ENCODE data around the gene ZFP30. TPM values are rescaled to one million over a fixed set of nuclear protein-coding genes. Genes with fewer than 3 reads are reported as not detected.

Gene ZFP30
- total and polyA plus RNA-seq, 2 of the 13 experiments (the other 11 are each of a cell fraction or from before 2014, with no cell fraction given), result 3.4 to 19.2 TPM

DNA sequence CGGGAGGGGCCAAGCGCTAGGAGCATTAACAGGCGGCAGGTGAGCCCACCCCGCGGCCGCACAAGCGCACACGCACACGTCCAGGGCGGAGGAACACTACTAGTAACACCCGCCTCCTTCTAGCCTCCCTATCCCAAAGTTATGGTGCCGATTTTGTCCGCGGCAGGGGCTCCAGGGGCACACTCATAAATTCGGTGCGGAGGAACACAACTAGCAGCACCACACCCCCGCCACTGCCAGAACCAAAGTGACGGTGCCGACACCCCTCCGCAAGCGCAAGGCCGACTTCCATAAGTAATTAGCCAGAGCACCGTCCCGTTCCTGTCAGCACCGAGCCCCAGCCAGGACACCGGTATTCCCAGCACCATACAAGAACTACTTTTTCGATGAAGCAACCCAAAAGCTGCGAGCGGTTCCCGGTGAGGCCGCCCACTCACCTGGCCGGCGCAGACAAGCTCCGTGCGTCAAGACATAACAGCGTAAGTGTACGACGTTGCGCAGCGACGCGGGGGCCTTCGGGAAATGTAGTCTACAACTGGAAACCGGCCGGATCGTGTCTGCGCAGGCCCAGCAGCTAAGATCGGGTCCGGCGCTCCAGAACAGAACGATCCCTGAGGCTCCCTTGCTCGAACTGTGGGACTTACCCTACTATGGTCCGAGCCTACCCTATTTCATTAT lies 60.8 kb downstream of the ZFP30 start, which contains the start of the genes ZNF540 and ZNF571 (continued):
- no peak for TF ChIP-seq SP1 (IDR thresholded peaks at IDR 0.05)
- peak; percentile 32; the same call in 1 of the 2 replicates for TF ChIP-seq SP1 (CRISPR knock-in tag; IDR thresholded peaks at IDR 0.05)
- no peak for TF ChIP-seq RAD21 (CRISPR knock-in tag; IDR thresholded peaks at IDR 0.05)
- TF ChIP-seq, protein P1, sequence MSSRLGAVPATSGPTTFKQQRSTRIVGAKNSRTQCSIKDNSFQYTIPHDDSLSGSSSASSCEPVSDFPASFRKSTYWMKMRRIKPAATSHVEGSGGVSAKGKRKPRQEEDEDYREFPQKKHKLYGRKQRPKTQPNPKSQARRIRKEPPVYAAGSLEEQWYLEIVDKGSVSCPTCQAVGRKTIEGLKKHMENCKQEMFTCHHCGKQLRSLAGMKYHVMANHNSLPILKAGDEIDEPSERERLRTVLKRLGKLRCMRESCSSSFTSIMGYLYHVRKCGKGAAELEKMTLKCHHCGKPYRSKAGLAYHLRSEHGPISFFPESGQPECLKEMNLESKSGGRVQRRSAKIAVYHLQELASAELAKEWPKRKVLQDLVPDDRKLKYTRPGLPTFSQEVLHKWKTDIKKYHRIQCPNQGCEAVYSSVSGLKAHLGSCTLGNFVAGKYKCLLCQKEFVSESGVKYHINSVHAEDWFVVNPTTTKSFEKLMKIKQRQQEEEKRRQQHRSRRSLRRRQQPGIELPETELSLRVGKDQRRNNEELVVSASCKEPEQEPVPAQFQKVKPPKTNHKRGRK (CRISPR knock-in tag; IDR thresholded peaks at IDR 0.05), result no peak
- TF ChIP-seq, protein P2, sequence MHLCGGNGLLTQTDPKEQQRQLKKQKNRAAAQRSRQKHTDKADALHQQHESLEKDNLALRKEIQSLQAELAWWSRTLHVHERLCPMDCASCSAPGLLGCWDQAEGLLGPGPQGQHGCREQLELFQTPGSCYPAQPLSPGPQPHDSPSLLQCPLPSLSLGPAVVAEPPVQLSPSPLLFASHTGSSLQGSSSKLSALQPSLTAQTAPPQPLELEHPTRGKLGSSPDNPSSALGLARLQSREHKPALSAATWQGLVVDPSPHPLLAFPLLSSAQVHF (CRISPR knock-in tag; IDR thresholded peaks at IDR 0.05), result no peak
- TF ChIP-seq KMT2B (CRISPR knock-in tag; IDR thresholded peaks at IDR 0.05), result peak; percentile 93
- TF ChIP-seq DNMT1 (CRISPR knock-in tag; IDR thresholded peaks at IDR 0.05), result no peak
- TF ChIP-seq FOXJ3 (CRISPR knock-in tag; IDR thresholded peaks at IDR 0.05; ENCODE audit: borderline replicate concordance), result 0 out of 2 replicates have a peak, but pooled peaks have one; percentile 43
- TF ChIP-seq, protein P3, sequence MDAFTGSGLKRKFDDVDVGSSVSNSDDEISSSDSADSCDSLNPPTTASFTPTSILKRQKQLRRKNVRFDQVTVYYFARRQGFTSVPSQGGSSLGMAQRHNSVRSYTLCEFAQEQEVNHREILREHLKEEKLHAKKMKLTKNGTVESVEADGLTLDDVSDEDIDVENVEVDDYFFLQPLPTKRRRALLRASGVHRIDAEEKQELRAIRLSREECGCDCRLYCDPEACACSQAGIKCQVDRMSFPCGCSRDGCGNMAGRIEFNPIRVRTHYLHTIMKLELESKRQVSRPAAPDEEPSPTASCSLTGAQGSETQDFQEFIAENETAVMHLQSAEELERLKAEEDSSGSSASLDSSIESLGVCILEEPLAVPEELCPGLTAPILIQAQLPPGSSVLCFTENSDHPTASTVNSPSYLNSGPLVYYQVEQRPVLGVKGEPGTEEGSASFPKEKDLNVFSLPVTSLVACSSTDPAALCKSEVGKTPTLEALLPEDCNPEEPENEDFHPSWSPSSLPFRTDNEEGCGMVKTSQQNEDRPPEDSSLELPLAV (CRISPR knock-in tag; conservative IDR thresholded peaks at IDR 0.05; ENCODE audit: low read depth), result no peak
- peak; percentile 50 for TF ChIP-seq ZNF883 (CRISPR knock-in tag; IDR thresholded peaks at IDR 0.05; ENCODE audit: not compliant biosample characterization)
- TF ChIP-seq, protein P4, sequence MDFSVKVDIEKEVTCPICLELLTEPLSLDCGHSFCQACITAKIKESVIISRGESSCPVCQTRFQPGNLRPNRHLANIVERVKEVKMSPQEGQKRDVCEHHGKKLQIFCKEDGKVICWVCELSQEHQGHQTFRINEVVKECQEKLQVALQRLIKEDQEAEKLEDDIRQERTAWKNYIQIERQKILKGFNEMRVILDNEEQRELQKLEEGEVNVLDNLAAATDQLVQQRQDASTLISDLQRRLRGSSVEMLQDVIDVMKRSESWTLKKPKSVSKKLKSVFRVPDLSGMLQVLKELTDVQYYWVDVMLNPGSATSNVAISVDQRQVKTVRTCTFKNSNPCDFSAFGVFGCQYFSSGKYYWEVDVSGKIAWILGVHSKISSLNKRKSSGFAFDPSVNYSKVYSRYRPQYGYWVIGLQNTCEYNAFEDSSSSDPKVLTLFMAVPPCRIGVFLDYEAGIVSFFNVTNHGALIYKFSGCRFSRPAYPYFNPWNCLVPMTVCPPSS (IDR thresholded peaks at IDR 0.05), result no peak
- no peak for TF ChIP-seq KLF13 (CRISPR knock-in tag; IDR thresholded peaks at IDR 0.05)
- TF ChIP-seq FOXM1 (CRISPR knock-in tag; IDR thresholded peaks at IDR 0.05), result no peak
- TF ChIP-seq SMC3 (IDR thresholded peaks at IDR 0.05; ENCODE audit: low read length), result no peak
- TF ChIP-seq IKZF1 (IDR thresholded peaks at IDR 0.05), result no peak
- TF ChIP-seq MTF1 (CRISPR knock-in tag; IDR thresholded peaks at IDR 0.05), result no peak
- no peak for TF ChIP-seq SMARCE1 (IDR thresholded peaks at IDR 0.05; ENCODE audit: borderline replicate concordance)
- TF ChIP-seq NFIC (IDR thresholded peaks at IDR 0.05; ENCODE audit: low read length), result no peak
- TF ChIP-seq GABPA (IDR thresholded peaks at IDR 0.05; ENCODE audit: low read depth, low read length), result no peak
- peak; percentile 75 for TF ChIP-seq GABPA (CRISPR knock-in tag; IDR thresholded peaks at IDR 0.05; ENCODE audit: low read depth)
- TF ChIP-seq ZNF878 (CRISPR knock-in tag; IDR thresholded peaks at IDR 0.05), result no peak
- TF ChIP-seq PCBP1 (IDR thresholded peaks at IDR 0.05; ENCODE audit: borderline replicate concordance, low read depth, low read length), result peak; percentile 97; the same call in 1 of the 2 replicates
- no peak; the same call in 1 of the 2 replicates for TF ChIP-seq ZFP90 (CRISPR knock-in tag; IDR thresholded peaks at IDR 0.05; ENCODE audit: borderline replicate concordance)
- TF ChIP-seq ISX (CRISPR knock-in tag; conservative IDR thresholded peaks at IDR 0.05), result 0 out of 2 replicates have a peak, but pooled peaks have one; percentile 17
- TF ChIP-seq MED8 (CRISPR knock-in tag; IDR thresholded peaks at IDR 0.05; ENCODE audit: insufficient replicate concordance), result no peak
- TF ChIP-seq TMF1 (CRISPR knock-in tag; IDR thresholded peaks at IDR 0.05; ENCODE audit: low read depth), result no peak
- no peak for TF ChIP-seq TEAD2 (CRISPR knock-in tag; IDR thresholded peaks at IDR 0.05)
- TF ChIP-seq KLF9 (CRISPR knock-in tag; IDR thresholded peaks at IDR 0.05; ENCODE audit: low read depth), result no peak
- peak; percentile 68 for TF ChIP-seq POLR2AphosphoS5 (IDR thresholded peaks at IDR 0.05; ENCODE audit: low read depth, low read length)
- peak; percentile 77 for TF ChIP-seq KMT2A (CRISPR knock-in tag; IDR thresholded peaks at IDR 0.05)
